HFF-Myc (cell line): Measurements from ENCODE around the gene MOB1B.

Source experiments
- DNase-seq: peaks from one replicate; pipeline ENCODE4 v3.0.0-alpha.2; 2011; ENCODE audit warnings: low read depth; ENCODE audit errors: extremely low read depth
- H3K4me3 ChIP-seq: replicated peaks from 2 replicates; pipeline ENCODE4 v1.5.1; 2011; ENCODE audit warnings: low read depth, mild to moderate bottlenecking, control low read depth, low read length
- CTCF ChIP-seq: IDR thresholded peaks from 2 replicates; pipeline ENCODE4 v1.5.1; 2012; ENCODE audit warnings: mild to moderate bottlenecking, low read depth, low read length, control low read depth; ENCODE audit errors: missing control alignments

MOB1B gene

GRCh38 chr4:70976252-70976651 lies 74.1 kb downstream of the MOB1B start:
- DNase-seq = no peak
- H3K4me3 ChIP-seq = no peak overlapping the region
- no peak for TF ChIP-seq CTCF

GRCh38 chr4:70979445-70980008 lies 77.4 kb downstream of the MOB1B start:
- TF ChIP-seq CTCF = no peak
- no peak for DNase-seq
- H3K4me3 ChIP-seq = no peak overlapping the region

- no peak for DNase-seq
- no peak overlapping the region for H3K4me3 ChIP-seq
- TF ChIP-seq CTCF = no peak
Measured at GRCh38 chr4:70980196-70980595, 78.0 kb downstream of the MOB1B start.

GRCh38 chr4:70984106-70984505 lies 81.9 kb downstream of the MOB1B start:
- no peak for DNase-seq
- no peak overlapping the region for H3K4me3 ChIP-seq
- no peak for TF ChIP-seq CTCF

GRCh38 chr4:70984589-70984988 lies 82.4 kb downstream of the MOB1B start:
- no peak for TF ChIP-seq CTCF
- no peak overlapping the region for H3K4me3 ChIP-seq
- no peak for DNase-seq

- no peak overlapping the region for H3K4me3 ChIP-seq
- no peak for TF ChIP-seq CTCF
- no peak for DNase-seq
Measured at GRCh38 chr4:70991596-70991995, 89.4 kb downstream of the MOB1B start.

GRCh38 chr4:70992391-70992881 lies 90.3 kb downstream of the MOB1B start:
- TF ChIP-seq CTCF = no peak
- no peak for DNase-seq

More at GRCh38 chr4:70992391-70992881, 90.3 kb downstream of the MOB1B start:
- H3K4me3 ChIP-seq = peak overlapping the region; percentile 82
